ENCODE measurements around the gene PRKCG. TPM values are rescaled to one million over a fixed set of nuclear protein-coding genes. Genes with fewer than 3 reads are reported as not detected.

PRKCG gene
- total and polyA plus RNA-seq, 12 donors: 0.07 TPM; not detected in 11

DNA sequence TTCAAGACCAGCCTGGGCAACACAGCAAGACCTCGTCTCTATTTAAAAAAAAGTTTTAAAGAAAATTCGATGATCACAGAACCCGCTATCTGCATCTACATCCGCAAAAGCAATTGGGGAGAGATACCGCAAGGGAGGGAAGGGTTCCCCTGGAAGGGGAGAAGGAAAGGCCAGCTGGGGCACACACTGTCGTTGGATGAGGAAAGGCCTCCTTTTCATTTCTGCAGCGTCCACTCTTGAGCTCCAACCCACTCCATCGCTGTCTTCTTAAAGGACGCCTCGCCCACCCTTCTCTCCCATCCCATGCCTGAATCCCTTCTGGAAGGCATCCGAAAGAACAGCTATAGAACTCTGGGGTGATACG is 3.2 kb upstream of the PRKCG start:
- Histone ChIP-seq H3K4me3 (peak overlapping the region; percentile 40 to 71 (median 60)), H3K27ac (peak overlapping the region in 6 of 10 donors; percentile 16 to 55 (median 22)), H3K4me1 (peaks cover 5 to 66% (median 26%) of the 10 kb centered on the region in 9 donors), H3K9me3 (no peaks in the 10 kb centered on the region), H3K27me3 (peaks cover 15 to 43% (median 37%) of the 10 kb centered on the region in 7 donors), H3K36me3 (peaks cover 0 to 29% (median 11%) of the 10 kb centered on the region in 9 donors)
- peak in 3 of 8 donors; percentile 2 to 4 (median 2) for ATAC-seq
- no peak for DNase-seq
- no peak for TF ChIP-seq CTCF (IDR thresholded peaks at IDR 0.05)
- WGBS, 2 donors: 33 to 46% methylated on average over 12 of the region's 12 CpGs
- intact Hi-C loops (cut with DNase I): loop anchor here in 2 of 10 donors (1.0 to 10.0 kb wide), 3 partner anchors 11 to 226 kb away; partner anchors contain the start of genes MYADM (in 1 of the 2), NDUFA3 (in 1 of the 2) and OSCAR (in 1 of the 2)

GRCh38 chr19:53879140-53880081 is 2.6 kb upstream of the PRKCG start:
- no peak for TF ChIP-seq CTCF (IDR thresholded peaks at IDR 0.05)
- peak overlapping the region in 6 of 10 donors; percentile 16 to 55 (median 22) for H3K27ac ChIP-seq
- H3K4me1 ChIP-seq: peaks cover 5 to 59% (median 22%) of the 10 kb centered on the region in 9 donors
- H3K27me3 ChIP-seq: peaks cover 15 to 49% (median 44%) of the 10 kb centered on the region in 7 donors
- DNase-seq (peak; percentile 95 to 96), ATAC-seq (peak; percentile 96 to 100 (median 98))
- H3K36me3 ChIP-seq: peaks cover 0 to 23% (median 6%) of the 10 kb centered on the region in 9 donors
- H3K4me3 ChIP-seq: peak overlapping the region; percentile 40 to 71 (median 60)
- no peaks in the 10 kb centered on the region for H3K9me3 ChIP-seq
- intact Hi-C loops (cut with DNase I): loop anchor here in 4 of 10 donors (1.0 to 10.0 kb wide), 4 partner anchors 12 to 225 kb away; partner anchors contain the start of genes MYADM (in 1 of the 4), NDUFA3 (in 1 of the 4) and OSCAR (in 1 of the 4)
- WGBS, 2 donors: 1 to 2% methylated on average over 46 to 51 of the region's 51 CpGs

- H3K4me1 ChIP-seq: peaks cover 5 to 45% (median 21%) of the 10 kb centered on the region in 9 donors
- ATAC-seq: no peak
- no peak for DNase-seq
- no peak for TF ChIP-seq CTCF (IDR thresholded peaks at IDR 0.05)
- no peak overlapping the region for H3K4me3 ChIP-seq
- H3K27me3 ChIP-seq: peaks cover 15 to 63% (median 57%) of the 10 kb centered on the region in 7 donors
- H3K36me3 ChIP-seq: peaks cover 0 to 9% (median 0%) of the 10 kb centered on the region in 9 donors
- 34 to 42% methylated on average over 6 of the region's 6 CpGs for WGBS, 2 donors
- H3K27ac ChIP-seq: no peak overlapping the region
- no peaks in the 10 kb centered on the region for H3K9me3 ChIP-seq
- intact Hi-C loops (cut with DNase I): loop anchor here in 2 of 10 donors (5.0 kb wide), 1 partner anchor 39 kb away; no protein-coding TSS in a partner anchor
These were observed 1.1 kb upstream of the PRKCG start for GRCh38 chr19:53880711-53881481.

All from heart right ventricle (tissue), 16 donors.